Tibial nerve (tissue), 4 donors: ENCODE results near the gene SORCS2. TPM values are rescaled to one million over a fixed set of nuclear protein-coding genes. Genes with fewer than 3 reads are reported as not detected.

Experiments used
- DNase-seq, 2 donors: peaks; one replicate each; pipeline ENCODE4 v3.0.0-alpha.2; 2019; ENCODE audit warnings: low spot score in 2 of 2
- H3K27ac ChIP-seq, 4 donors: fragments of 200-600 bp; sonication (generic) in 3 of 4; one replicate each; pipeline ENCODE4 v1.5.1; 2017 to 2019; ENCODE audit warnings: mild to moderate bottlenecking in 1 of 4
- H3K27me3 ChIP-seq, 2 donors: fragments of 200-600 bp; sonication (generic) in 1 of 2; one replicate each; pipeline versions ENCODE4 v1.5.1 to v1.6.0; 2017 to 2019
- H3K36me3 ChIP-seq, 3 donors: fragments of 200-600 bp; sonication (generic); one replicate each; pipeline ENCODE4 v1.5.1; 2018 to 2019
- H3K4me1 ChIP-seq, 4 donors: fragments of 200-600 bp; sonication (generic) in 3 of 4; one replicate each; pipeline ENCODE4 v1.5.1; 2017 to 2019
- H3K4me3 ChIP-seq, 4 donors: fragments of 200-600 bp; sonication (generic) in 3 of 4; one replicate each; pipeline ENCODE4 v1.5.1; 2017 to 2019; ENCODE audit warnings: mild to moderate bottlenecking in 1 of 4, moderate library complexity in 1 of 4
- H3K9me3 ChIP-seq, 4 donors: fragments of 200-600 bp; sonication (generic) in 3 of 4; one replicate each; pipeline ENCODE4 v1.5.1; 2017 to 2019
- EP300 ChIP-seq, 2 donors: sonication (generic); formaldehyde crosslinking; IDR thresholded peaks; one replicate each; pipeline ENCODE4 v1.6.1; 2017; ENCODE audit warnings: antibody characterized with exemption in 2 of 2, mild to moderate bottlenecking in 1 of 2
- POLR2A ChIP-seq, 2 donors: fragments of 450-650 bp; IDR thresholded peaks; one replicate each; pipeline ENCODE4 v1.6.1; 2017; ENCODE audit warnings: antibody characterized with exemption in 2 of 2, mild to moderate bottlenecking in 2 of 2, moderate library complexity in 2 of 2
- WGBS, 2 donors: methylation state at CpG; one replicate each; pipeline ENCODE4 v1.1.5; 2018; 5-methylcytosine and 5-hydroxymethylcytosine counted together
- total RNA-seq, 4 donors: library from RNA; depleted of rRNA; stranded (reverse); fragments of >200 nt; gene quantifications; one replicate each; pipeline ENCODE4 v1.1.0, GENCODE V29; 2016
- TF ChIP-seq, protein P1 (sequence below), 5 experiments: fragments of 200-600 bp in 3 of 5; fragments of 450-650 bp in 2 of 5; sonication (generic) in 3 of 5; IDR thresholded peaks; one replicate each; pipeline ENCODE4 v1.5.1; 2016 to 2019; ENCODE audit warnings: antibody characterized with exemption in 5 of 5, mild to moderate bottlenecking in 3 of 5, moderate library complexity in 2 of 5

Gene SORCS2
- total RNA-seq, 4 donors from 2014 or later, result 15.6 to 48.9 (median 38.3) TPM

DNA sequence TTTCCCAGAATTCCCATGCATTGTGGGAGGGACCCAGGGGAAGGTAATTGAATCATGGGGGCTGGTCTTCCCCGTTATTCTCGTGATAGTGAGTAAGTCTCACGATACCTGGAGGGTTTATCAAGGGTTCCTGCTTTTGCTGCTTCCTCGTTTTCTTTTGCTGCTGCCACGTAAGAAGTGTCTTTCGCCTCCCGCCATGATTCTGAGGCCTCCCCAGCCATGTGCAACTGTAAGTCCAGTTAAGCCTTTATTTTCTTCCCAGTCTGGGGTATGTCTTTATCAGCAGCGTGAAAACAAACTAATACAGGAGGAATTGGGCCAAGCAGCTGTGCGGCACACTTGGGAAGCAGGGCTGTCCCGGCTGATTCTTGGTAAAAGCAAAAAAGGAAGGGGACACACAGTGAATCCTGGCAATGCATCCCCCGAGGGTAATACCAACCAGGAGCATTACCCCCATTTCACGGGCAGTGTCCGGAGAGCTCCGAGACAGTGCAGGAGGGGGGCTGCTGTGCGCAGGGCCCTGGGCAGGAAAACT is 561.7 kb downstream of the SORCS2 start:
- Histone ChIP-seq H3K4me1 (peaks cover 0 to 26% (median 5%) of the 10 kb centered on the region in 4 donors), H3K4me3 (no peak overlapping the region), H3K27ac (no peak overlapping the region), H3K9me3 (no peaks in the 10 kb centered on the region), H3K36me3 (no peaks in the 10 kb centered on the region), H3K27me3 (peaks cover 0 to 2% of the 10 kb centered on the region in 2 donors)
- TF ChIP-seq, protein P1, sequence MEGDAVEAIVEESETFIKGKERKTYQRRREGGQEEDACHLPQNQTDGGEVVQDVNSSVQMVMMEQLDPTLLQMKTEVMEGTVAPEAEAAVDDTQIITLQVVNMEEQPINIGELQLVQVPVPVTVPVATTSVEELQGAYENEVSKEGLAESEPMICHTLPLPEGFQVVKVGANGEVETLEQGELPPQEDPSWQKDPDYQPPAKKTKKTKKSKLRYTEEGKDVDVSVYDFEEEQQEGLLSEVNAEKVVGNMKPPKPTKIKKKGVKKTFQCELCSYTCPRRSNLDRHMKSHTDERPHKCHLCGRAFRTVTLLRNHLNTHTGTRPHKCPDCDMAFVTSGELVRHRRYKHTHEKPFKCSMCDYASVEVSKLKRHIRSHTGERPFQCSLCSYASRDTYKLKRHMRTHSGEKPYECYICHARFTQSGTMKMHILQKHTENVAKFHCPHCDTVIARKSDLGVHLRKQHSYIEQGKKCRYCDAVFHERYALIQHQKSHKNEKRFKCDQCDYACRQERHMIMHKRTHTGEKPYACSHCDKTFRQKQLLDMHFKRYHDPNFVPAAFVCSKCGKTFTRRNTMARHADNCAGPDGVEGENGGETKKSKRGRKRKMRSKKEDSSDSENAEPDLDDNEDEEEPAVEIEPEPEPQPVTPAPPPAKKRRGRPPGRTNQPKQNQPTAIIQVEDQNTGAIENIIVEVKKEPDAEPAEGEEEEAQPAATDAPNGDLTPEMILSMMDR (IDR thresholded peaks at IDR 0.05), result no peak
- TF ChIP-seq POLR2A (IDR thresholded peaks at IDR 0.05) (no peak), EP300 (IDR thresholded peaks at IDR 0.05) (no peak)
- DNase-seq, result no peak
- 82% methylated on average over 15 of the region's 15 CpGs for WGBS, 2 donors

DNA sequence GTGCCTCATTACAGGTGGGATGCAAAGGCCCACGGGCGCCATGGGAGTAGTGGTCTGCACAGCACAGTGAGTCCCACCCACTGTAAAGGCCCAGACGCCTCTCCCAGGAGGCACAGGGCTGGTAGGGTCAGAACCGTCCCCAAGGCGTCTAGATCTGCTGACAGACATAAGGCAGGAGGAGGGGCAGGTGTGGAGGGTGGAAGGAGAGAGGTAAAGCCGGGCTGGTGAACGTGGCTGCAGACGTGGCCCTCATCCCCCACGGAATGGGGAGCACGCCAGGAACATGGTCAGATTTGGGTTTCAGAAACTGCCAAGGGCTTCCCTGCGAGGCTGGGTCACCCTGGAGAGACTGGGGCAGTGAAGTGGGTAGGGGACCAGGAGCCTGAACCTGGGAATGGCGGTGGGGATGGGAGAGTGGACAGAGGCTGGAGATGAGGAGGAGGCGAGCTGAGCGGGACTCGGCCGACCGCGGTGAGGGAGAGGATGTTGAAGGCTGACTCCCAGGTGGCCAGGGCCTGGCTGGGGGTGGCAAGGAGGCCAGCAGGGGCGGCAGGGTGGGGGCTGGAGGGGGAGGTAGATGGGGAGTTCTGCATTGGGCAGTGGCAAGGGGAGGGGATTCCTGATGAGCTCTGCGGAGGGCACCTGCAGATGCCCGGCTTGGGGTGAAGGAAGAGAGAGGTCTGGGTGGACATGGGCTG is 562.4 kb downstream of the SORCS2 start:
- WGBS, 2 donors, result 87 to 88% methylated on average over 21 of the region's 21 CpGs
- no peak overlapping the region for H3K27ac ChIP-seq
- H3K36me3 ChIP-seq, result no peaks in the 10 kb centered on the region
- H3K9me3 ChIP-seq, result no peaks in the 10 kb centered on the region
- no peak for DNase-seq
- H3K27me3 ChIP-seq, result peaks cover 0 to 2% of the 10 kb centered on the region in 2 donors
- H3K4me1 ChIP-seq, result peaks cover 0 to 26% (median 5%) of the 10 kb centered on the region in 4 donors
- H3K4me3 ChIP-seq, result no peak overlapping the region
- TF ChIP-seq EP300 (IDR thresholded peaks at IDR 0.05) (no peak), POLR2A (IDR thresholded peaks at IDR 0.05) (no peak)
- TF ChIP-seq, protein P1 (IDR thresholded peaks at IDR 0.05), result no peak

DNA sequence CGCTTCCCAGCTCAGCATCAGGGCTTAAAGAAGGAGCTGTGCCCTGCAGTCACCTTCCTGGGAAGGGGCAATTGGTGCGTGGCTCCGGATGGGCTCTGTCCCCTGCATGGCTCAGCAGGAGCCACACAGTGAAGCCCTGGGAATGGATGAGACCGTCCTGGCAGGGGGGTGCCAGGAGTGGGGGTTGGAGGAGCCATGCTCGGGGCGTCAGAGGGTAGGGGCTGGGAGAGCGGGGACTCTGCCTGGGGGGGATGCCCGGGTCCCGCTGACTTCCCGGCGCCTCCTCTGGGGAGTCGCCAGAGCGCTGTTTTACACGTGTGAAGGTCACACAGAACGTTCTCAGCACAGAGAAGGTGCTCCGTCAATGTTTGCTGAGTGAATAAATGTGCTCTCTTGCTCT is 563.2 kb downstream of the SORCS2 start:
- no peak overlapping the region for H3K4me3 ChIP-seq
- no peaks in the 10 kb centered on the region for H3K9me3 ChIP-seq
- peaks cover 0 to 24% (median 5%) of the 10 kb centered on the region in 4 donors for H3K4me1 ChIP-seq
- WGBS, 2 donors, result 76 to 88% methylated on average over 3 to 16 of the region's 16 CpGs
- DNase-seq, result no peak
- TF ChIP-seq POLR2A (IDR thresholded peaks at IDR 0.05) (no peak), EP300 (IDR thresholded peaks at IDR 0.05) (no peak)
- TF ChIP-seq, protein P1 (IDR thresholded peaks at IDR 0.05), result no peak
- H3K27me3 ChIP-seq, result peaks cover 0 to 2% of the 10 kb centered on the region in 2 donors
- peaks cover 0 to 6% (median 0%) of the 10 kb centered on the region in 3 donors for H3K36me3 ChIP-seq
- no peak overlapping the region for H3K27ac ChIP-seq

DNA sequence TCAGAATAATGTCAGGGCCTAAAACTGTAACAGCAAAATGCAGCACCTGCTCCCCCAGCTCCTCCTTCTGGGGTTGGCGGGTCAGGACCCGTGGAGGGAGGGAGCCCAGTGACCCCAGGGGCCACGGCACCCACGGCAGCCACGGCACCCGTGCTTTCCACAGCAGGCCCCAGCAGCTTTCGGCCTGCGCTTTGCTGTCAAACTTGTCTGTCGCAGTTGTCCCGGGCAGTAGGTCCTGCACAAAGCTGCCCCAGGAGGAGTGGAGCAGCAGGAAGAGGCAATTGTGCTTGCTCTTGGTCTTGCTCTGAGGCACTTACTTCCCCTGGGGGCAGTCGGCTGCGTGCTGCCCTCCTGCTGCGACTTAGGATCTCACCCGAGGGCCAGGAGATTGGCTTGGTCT is 563.7 kb downstream of the SORCS2 start:
- H3K4me3 ChIP-seq, result no peak overlapping the region
- H3K36me3 ChIP-seq, result peaks cover 0 to 11% (median 0%) of the 10 kb centered on the region in 3 donors
- DNase-seq, result no peak
- H3K9me3 ChIP-seq, result no peaks in the 10 kb centered on the region
- TF ChIP-seq EP300 (IDR thresholded peaks at IDR 0.05) (no peak), POLR2A (IDR thresholded peaks at IDR 0.05) (no peak)
- TF ChIP-seq, protein P1 (IDR thresholded peaks at IDR 0.05), result no peak
- peaks cover 0 to 19% (median 5%) of the 10 kb centered on the region in 4 donors for H3K4me1 ChIP-seq
- WGBS, 2 donors, result 80 to 86% methylated on average over 13 to 14 of the region's 14 CpGs
- H3K27ac ChIP-seq, result no peak overlapping the region
- H3K27me3 ChIP-seq, result peaks cover 0 to 2% of the 10 kb centered on the region in 2 donors
